Spleen (tissue), 11 donors: ENCODE results near the gene DUSP5. TPM values are rescaled to one million over a fixed set of nuclear protein-coding genes. Genes with fewer than 3 reads are reported as not detected.

ENCODE experiments used
- DNase-seq: peaks from one replicate; pipeline ENCODE4 v3.0.0-alpha.2; 2020
- H3K27ac ChIP-seq, 8 donors: fragments of 200-600 bp; sonication (generic) in 7 of 8; 1 replicate in 4 of 8; 2 replicates in 4 of 8; pipeline versions ENCODE4 v1.5.0 to v1.8.0; 2016 to 2021; ENCODE audit warnings: inconsistent platforms in 4 of 8, mild to moderate bottlenecking in 4 of 8, moderate library complexity in 1 of 8
- H3K27me3 ChIP-seq, 7 donors: fragments of 200-600 bp; sonication (generic) in 6 of 7; replicated peaks in 1 of 7; 1 replicate in 4 of 7; 2 replicates in 3 of 7; pipeline versions ENCODE4 v1.5.0 to v1.8.0; 2016 to 2021; ENCODE audit warnings: inconsistent platforms in 3 of 7, mild to moderate bottlenecking in 1 of 7
- H3K36me3 ChIP-seq, 6 donors: fragments of 200-600 bp; sonication (generic) in 5 of 6; 1 replicate in 4 of 6; 2 replicates in 2 of 6; pipeline versions ENCODE4 v1.5.0 to v1.8.0; 2016 to 2021; ENCODE audit warnings: inconsistent platforms in 2 of 6
- H3K4me1 ChIP-seq, 6 donors: fragments of 200-600 bp; sonication (generic) in 5 of 6; 1 replicate in 3 of 6; 2 replicates in 3 of 6; pipeline versions ENCODE4 v1.5.0 to v1.8.0; 2016 to 2021; ENCODE audit warnings: inconsistent platforms in 3 of 6
- H3K4me3 ChIP-seq, 8 donors: fragments of 200-600 bp; sonication (generic) in 7 of 8; 1 replicate in 4 of 8; 2 replicates in 4 of 8; pipeline versions ENCODE4 v1.5.0 to v1.8.0; 2016 to 2021; ENCODE audit warnings: inconsistent platforms in 4 of 8, mild to moderate bottlenecking in 4 of 8, moderate library complexity in 2 of 8
- H3K9me3 ChIP-seq, 8 donors: fragments of 200-600 bp; sonication (generic) in 7 of 8; 1 replicate in 4 of 8; 2 replicates in 4 of 8; pipeline versions ENCODE4 v1.5.0 to v1.8.0; 2016 to 2021; ENCODE audit warnings: inconsistent platforms in 4 of 8
- POLR2A ChIP-seq, 3 donors: fragments of 450-650 bp; IDR thresholded peaks; one replicate each; pipeline ENCODE4 v1.5.1; 2017; ENCODE audit warnings: antibody characterized with exemption in 3 of 3, mild to moderate bottlenecking in 1 of 3
- POLR2AphosphoS5 ChIP-seq, 3 donors: sonication (generic); formaldehyde crosslinking; IDR thresholded peaks; one replicate each; pipeline ENCODE4 v1.5.1; 2017; ENCODE audit warnings: antibody characterized with exemption in 3 of 3
- WGBS, 5 donors: extraction: QIAGEN DNeasy Blood & Tissue Kit in 3 of 5; methylation state at CpG; one replicate each; pipeline versions ENCODE4 v1.1.5 to v1.1.7; 2013 to 2018; 5-methylcytosine and 5-hydroxymethylcytosine counted together
- intact Hi-C: fragments of 100-400 bp; cut with DNase I; formaldehyde crosslinking; loops from one replicate; pipeline ENCODE4 v1.15.0; 2023; ENCODE audit warnings: low total_unique reads
- polyA plus RNA-seq, 3 donors: library from polyadenylated mRNA; stranded (reverse); fragments of 200-250 nt; gene quantifications; one replicate each; pipeline ENCODE4 v1.2.1, GENCODE V29; 2013
- total RNA-seq, 7 donors: library from RNA; depleted of rRNA in 3 of 7; stranded (reverse); fragments of >200 nt in 3 of 7; fragmentation: NEBNext Ultra II Directional in 4 of 7; extraction: Animal tissue kit (Norgen Biotek cat#: 25700) in 4 of 7; gene quantifications; one replicate each; pipeline versions ENCODE4 v1.1.0 to v1.2.1, GENCODE V29; 2016 to 2021
- TF ChIP-seq, protein P1 (sequence below), 11 experiments: fragments of 200-600 bp in 7 of 11; fragments of 450-650 bp in 4 of 11; sonication (generic) in 4 of 11; IDR thresholded peaks in 8 of 11; conservative IDR thresholded peaks in 3 of 11; 1 replicate in 7 of 11; 2 replicates in 4 of 11; pipeline versions ENCODE4 v1.4.0 to v1.8.0; 2016 to 2021; ENCODE audit warnings: antibody characterized with exemption in 11 of 11, inconsistent platforms in 4 of 11, mild to moderate bottlenecking in 1 of 11
- donor health status: healthy with polysubstance abuse.
- donor health status: DM: no; HTN: no; CAD: no; lungs with moderate emphysema.
- donor health status: DM: no; HTN: no; CAD: no.
- donor health status: Bipolar disorder and iron deficiency.
- donor health status: healthy.
- donor health status: DM: no; HTN: no; CAD: no.
- donor health status: DM: yes; HTN: yes; CAD: no.

The DUSP5 gene
- total and polyA plus RNA-seq, 10 donors: 9.7 to 71.8 (median 30.6) TPM

DNA sequence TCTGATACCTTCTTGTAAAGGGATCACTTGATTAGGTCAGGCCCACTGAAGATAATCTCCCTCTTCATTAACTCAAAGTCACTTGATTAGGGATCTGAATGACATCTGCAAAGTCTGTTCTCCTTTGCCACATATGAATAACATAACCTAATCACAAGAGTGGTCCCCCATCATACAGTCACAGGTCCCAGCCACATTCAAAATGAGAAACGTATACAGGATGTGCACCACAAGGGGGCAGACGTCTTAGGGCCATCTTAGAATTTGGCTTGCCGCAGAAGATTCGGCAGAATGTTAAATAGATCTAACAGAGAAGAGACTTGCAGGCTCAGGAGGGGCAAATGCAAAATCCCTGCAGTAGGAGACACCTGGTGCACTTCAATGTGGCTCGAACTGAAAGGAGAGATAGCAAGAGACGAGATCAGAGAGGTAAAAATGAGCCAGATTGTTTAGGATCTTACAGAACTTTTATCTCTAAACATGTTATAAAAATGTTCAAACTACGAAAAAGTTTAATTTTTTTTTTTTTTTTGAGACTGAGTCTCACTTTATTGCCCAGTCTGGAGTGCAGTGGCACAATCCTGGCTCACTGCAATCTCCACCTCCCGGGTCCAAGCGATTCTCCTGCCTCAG lies 59.4 kb downstream of the DUSP5 start:
- WGBS, 5 donors: 42 to 55% (median 45%) methylated on average over 9 of the region's 9 CpGs
- no peak for TF ChIP-seq POLR2A (IDR thresholded peaks at IDR 0.05)
- no peak for TF ChIP-seq POLR2AphosphoS5 (IDR thresholded peaks at IDR 0.05)
- TF ChIP-seq, protein P1, sequence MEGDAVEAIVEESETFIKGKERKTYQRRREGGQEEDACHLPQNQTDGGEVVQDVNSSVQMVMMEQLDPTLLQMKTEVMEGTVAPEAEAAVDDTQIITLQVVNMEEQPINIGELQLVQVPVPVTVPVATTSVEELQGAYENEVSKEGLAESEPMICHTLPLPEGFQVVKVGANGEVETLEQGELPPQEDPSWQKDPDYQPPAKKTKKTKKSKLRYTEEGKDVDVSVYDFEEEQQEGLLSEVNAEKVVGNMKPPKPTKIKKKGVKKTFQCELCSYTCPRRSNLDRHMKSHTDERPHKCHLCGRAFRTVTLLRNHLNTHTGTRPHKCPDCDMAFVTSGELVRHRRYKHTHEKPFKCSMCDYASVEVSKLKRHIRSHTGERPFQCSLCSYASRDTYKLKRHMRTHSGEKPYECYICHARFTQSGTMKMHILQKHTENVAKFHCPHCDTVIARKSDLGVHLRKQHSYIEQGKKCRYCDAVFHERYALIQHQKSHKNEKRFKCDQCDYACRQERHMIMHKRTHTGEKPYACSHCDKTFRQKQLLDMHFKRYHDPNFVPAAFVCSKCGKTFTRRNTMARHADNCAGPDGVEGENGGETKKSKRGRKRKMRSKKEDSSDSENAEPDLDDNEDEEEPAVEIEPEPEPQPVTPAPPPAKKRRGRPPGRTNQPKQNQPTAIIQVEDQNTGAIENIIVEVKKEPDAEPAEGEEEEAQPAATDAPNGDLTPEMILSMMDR (IDR thresholded peaks at IDR 0.05 in 8 of 11, conservative IDR thresholded peaks at IDR 0.05 in 3 of 11): peak in 10 of 11 experiments; percentile 34 to 73 (median 57)
- H3K27ac ChIP-seq: no peak overlapping the region
- no peaks in the 10 kb centered on the region for H3K36me3 ChIP-seq
- peaks cover 0 to 5% (median 0%) of the 10 kb centered on the region in 6 donors for H3K4me1 ChIP-seq
- no peaks in the 10 kb centered on the region for H3K9me3 ChIP-seq
- peak; percentile 19 for DNase-seq
- H3K4me3 ChIP-seq: no peak overlapping the region
- H3K27me3 ChIP-seq: no peaks in the 10 kb centered on the region
- intact Hi-C loops: no loop called here

DNA sequence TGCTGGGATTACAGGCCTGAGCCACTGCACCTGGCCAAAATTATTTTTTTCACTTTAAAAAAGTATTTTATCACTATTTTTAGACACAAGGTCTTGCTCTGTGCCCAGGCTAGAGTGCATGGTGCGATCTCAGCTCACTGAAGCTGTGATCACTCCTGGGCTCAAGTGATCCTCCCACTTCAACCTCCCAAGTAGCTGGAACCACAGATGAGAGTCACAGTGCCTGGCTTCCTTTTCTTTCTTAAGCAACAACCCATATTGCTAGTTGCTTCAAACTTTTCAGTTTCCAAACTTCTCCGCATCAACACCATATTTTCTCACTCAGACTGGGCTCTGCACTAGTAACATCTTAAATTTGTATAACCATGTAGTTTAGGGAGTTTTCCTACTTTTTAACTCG lies 60.3 kb downstream of the DUSP5 start:
- intact Hi-C loops: no loop called here
- no peak overlapping the region for H3K27ac ChIP-seq
- H3K27me3 ChIP-seq: peaks cover 0 to 4% (median 0%) of the 10 kb centered on the region in 7 donors
- H3K9me3 ChIP-seq: no peaks in the 10 kb centered on the region
- WGBS, 5 donors: 71 to 88% (median 80%) methylated on average over 3 of the region's 3 CpGs
- TF ChIP-seq POLR2A (IDR thresholded peaks at IDR 0.05) (no peak), POLR2AphosphoS5 (IDR thresholded peaks at IDR 0.05) (no peak)
- TF ChIP-seq, protein P1 (IDR thresholded peaks at IDR 0.05 in 8 of 11, conservative IDR thresholded peaks at IDR 0.05 in 3 of 11): no peak
- no peak overlapping the region for H3K4me3 ChIP-seq
- H3K4me1 ChIP-seq: peaks cover 0 to 5% (median 0%) of the 10 kb centered on the region in 6 donors
- H3K36me3 ChIP-seq: no peaks in the 10 kb centered on the region
- no peak for DNase-seq

GRCh38 chr10:110560012-110560411 lies 62.3 kb downstream of the DUSP5 start:
- Histone ChIP-seq H3K27ac (no peak overlapping the region), H3K4me1 (peaks cover 0 to 5% (median 0%) of the 10 kb centered on the region in 6 donors), H3K36me3 (no peaks in the 10 kb centered on the region), H3K9me3 (no peaks in the 10 kb centered on the region), H3K4me3 (no peak overlapping the region), H3K27me3 (peaks cover 0 to 7% (median 0%) of the 10 kb centered on the region in 7 donors)
- no peak for DNase-seq
- intact Hi-C loops: no loop called here
- TF ChIP-seq, protein P1 (IDR thresholded peaks at IDR 0.05 in 8 of 11, conservative IDR thresholded peaks at IDR 0.05 in 3 of 11): no peak
- TF ChIP-seq POLR2A (IDR thresholded peaks at IDR 0.05): no peak
- 94 to 96% (median 95%) methylated on average over 8 of the region's 8 CpGs for WGBS, 5 donors

Other genes with a start within 250 kb of the DUSP5 start
- gene SMNDC1, start 193.0 kb upstream of the DUSP5 start, total RNA-seq: 10 to 100 TPM; 16.1 to 34.8 (median 27.3) TPM
- 10 to 100 TPM; 10.3 to 11.5 (median 11.2) TPM for gene SMNDC1, start 193.0 kb upstream of the DUSP5 start, polyA plus RNA-seq
- 10 to 100 TPM; 32.4 to 41.2 (median 35.0) TPM for gene SMC3, start 69.8 kb downstream of the DUSP5 start, total RNA-seq
- gene SMC3, start 69.8 kb downstream of the DUSP5 start, polyA plus RNA-seq: 10 to 100 TPM; 10.4 to 16.7 (median 13.9) TPM
- under 1 TPM in 6 of 7 donors, not detected in 1; 0.07 to 0.72 (median 0.42) TPM for gene RBM20, start 146.4 kb downstream of the DUSP5 start, total RNA-seq
- gene RBM20, start 146.4 kb downstream of the DUSP5 start, polyA plus RNA-seq: under 1 TPM; 0.04 to 0.45 (median 0.09) TPM